Limb (tissue), 2 donors: ENCODE measurements around the gene EZR.

Experiments
- DNase-seq, 2 donors: peaks; one replicate each; pipeline ENCODE4 v3.0.0-alpha.2; 2016; ENCODE audit errors: extremely low spot score in 2 of 2

EZR gene

GRCh38 chr6:158735009-158735408 lies 84.2 kb downstream of the EZR start:
- no peak for DNase-seq

GRCh38 chr6:158730541-158730907 lies 88.6 kb downstream of the EZR start:
- DNase-seq, result no peak

- no peak for DNase-seq
These were observed 89.1 kb downstream of the EZR start for GRCh38 chr6:158729906-158730540.

GRCh38 chr6:158725704-158726103 lies 93.5 kb downstream of the EZR start:
- DNase-seq, result no peak

GRCh38 chr6:158722176-158722729 lies 96.9 kb downstream of the EZR start:
- DNase-seq, result no peak

GRCh38 chr6:158718461-158719046 lies 100.6 kb downstream of the EZR start:
- DNase-seq, result peak in 1 of 2 donors; percentile 54

GRCh38 chr6:158717341-158718330 lies 101.5 kb downstream of the EZR start:
- DNase-seq, result no peak
